HL-60 (cell line): ENCODE results near the gene KLHL12.

Experiments used
- DNase-seq, 2 experiments: peaks; one replicate each; pipeline ENCODE4 v3.0.0-alpha.2; 2010 to 2020; ENCODE audit warnings: low read depth in 1 of 2, low spot score in 1 of 2
- H3K27ac ChIP-seq: fragments of 250-450 bp; sonication (Bioruptor Pico); replicated peaks from 2 replicates; pipeline ENCODE4 v1.5.1; 2020; ENCODE audit warnings: mild to moderate bottlenecking, moderate library complexity
- H3K27me3 ChIP-seq: fragments of 250-450 bp; sonication (Bioruptor Pico); 2 replicates; pipeline ENCODE4 v1.5.1; 2021; ENCODE audit warnings: mild to moderate bottlenecking, moderate library complexity; ENCODE audit not compliant: insufficient read depth, poor library complexity, severe bottlenecking
- H3K4me3 ChIP-seq: replicated peaks from 2 replicates; pipeline ENCODE4 v1.5.1; 2011; ENCODE audit warnings: mild to moderate bottlenecking, control low read depth, low read length; ENCODE audit not compliant: insufficient read depth
- CTCF ChIP-seq: IDR thresholded peaks from one replicate; pipeline ENCODE4 v1.5.1; 2011; ENCODE audit warnings: low read length, control low read depth, inconsistent platforms; ENCODE audit not compliant: insufficient read depth
- GABPA ChIP-seq: IDR thresholded peaks from 2 replicates; pipeline ENCODE4 v1.6.1; 2012; ENCODE audit warnings: low read depth
- POLR2AphosphoS5 ChIP-seq: IDR thresholded peaks from 2 replicates; pipeline ENCODE4 v1.6.1; 2012; ENCODE audit warnings: low read depth
- REST ChIP-seq: IDR thresholded peaks from 2 replicates; pipeline ENCODE4 v1.6.1; 2012; ENCODE audit warnings: low read depth; ENCODE audit not compliant: insufficient replicate concordance
- SPI1 ChIP-seq: IDR thresholded peaks from 2 replicates; pipeline ENCODE4 v1.6.1; 2012; ENCODE audit warnings: low read depth, mild to moderate bottlenecking, borderline replicate concordance

The KLHL12 gene

GRCh38 chr1:202966006-202966898, 39.2 kb upstream of the KLHL12 start:
- peak in 1 of 2 experiments; percentile 32 for DNase-seq
- TF ChIP-seq GABPA (no peak), CTCF (no peak), REST (no peak), POLR2AphosphoS5 (no peak), SPI1 (no peak)
- Histone ChIP-seq H3K27ac (peak overlapping the region; percentile 64), H3K4me3 (peak overlapping the region; percentile 93), H3K27me3 (no peaks in the 10 kb centered on the region)

- H3K4me3 ChIP-seq = no peak overlapping the region
- TF ChIP-seq SPI1 (no peak), CTCF (no peak), REST (no peak), GABPA (no peak), POLR2AphosphoS5 (no peak)
- DNase-seq = no peak
- H3K27ac ChIP-seq = no peak overlapping the region
- H3K27me3 ChIP-seq = no peaks in the 10 kb centered on the region
These were observed 38.4 kb upstream of the KLHL12 start for GRCh38 chr1:202965422-202965821.

GRCh38 chr1:202964791-202965410, 37.9 kb upstream of the KLHL12 start:
- TF ChIP-seq SPI1 = no peak
- no peak for TF ChIP-seq CTCF
- no peak for TF ChIP-seq POLR2AphosphoS5
- no peak for TF ChIP-seq REST
- TF ChIP-seq GABPA = no peak
- Histone ChIP-seq H3K27me3 (no peaks in the 10 kb centered on the region), H3K27ac (no peak overlapping the region), H3K4me3 (no peak overlapping the region)
- DNase-seq = no peak
